ENCODE results near the gene BLOC1S4. TPM values are rescaled to one million over a fixed set of nuclear protein-coding genes. Genes with fewer than 3 reads are reported as not detected.

BLOC1S4 gene
- total RNA-seq, 1 donor from 2014 or later, result 14.2 TPM

DNA sequence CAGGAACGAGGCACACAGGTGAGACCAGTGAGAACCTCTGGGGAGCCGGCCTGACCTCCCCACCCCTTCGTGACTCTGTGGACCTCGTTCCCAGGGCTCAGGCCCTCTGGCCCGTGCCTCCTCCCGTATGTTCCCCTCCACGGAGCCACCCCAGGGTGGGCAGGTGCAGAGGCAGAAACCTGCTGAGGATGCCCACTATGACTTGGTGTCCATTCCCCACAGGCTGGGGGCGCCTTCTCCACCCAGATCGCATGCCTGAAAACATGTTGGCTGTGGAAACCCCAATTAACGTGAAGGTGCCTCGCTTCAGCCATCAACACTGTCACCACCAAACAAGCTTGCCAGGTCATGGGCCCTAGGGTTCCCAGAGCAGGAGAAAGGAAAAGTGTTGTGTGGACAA lies 27.0 kb downstream of the BLOC1S4 start:
- DNase-seq (ENCODE audit: low read depth), result no peak
- Histone ChIP-seq H3K4me3 (ENCODE audit: low read depth, low read length) (no peak overlapping the region), H3K27me3 (ENCODE audit: control insufficient read depth, insufficient read depth, low read length) (no peaks in the 10 kb centered on the region), H3K36me3 (ENCODE audit: control insufficient read depth, insufficient read depth, low read length) (no peaks in the 10 kb centered on the region)
- TF ChIP-seq, protein P1, sequence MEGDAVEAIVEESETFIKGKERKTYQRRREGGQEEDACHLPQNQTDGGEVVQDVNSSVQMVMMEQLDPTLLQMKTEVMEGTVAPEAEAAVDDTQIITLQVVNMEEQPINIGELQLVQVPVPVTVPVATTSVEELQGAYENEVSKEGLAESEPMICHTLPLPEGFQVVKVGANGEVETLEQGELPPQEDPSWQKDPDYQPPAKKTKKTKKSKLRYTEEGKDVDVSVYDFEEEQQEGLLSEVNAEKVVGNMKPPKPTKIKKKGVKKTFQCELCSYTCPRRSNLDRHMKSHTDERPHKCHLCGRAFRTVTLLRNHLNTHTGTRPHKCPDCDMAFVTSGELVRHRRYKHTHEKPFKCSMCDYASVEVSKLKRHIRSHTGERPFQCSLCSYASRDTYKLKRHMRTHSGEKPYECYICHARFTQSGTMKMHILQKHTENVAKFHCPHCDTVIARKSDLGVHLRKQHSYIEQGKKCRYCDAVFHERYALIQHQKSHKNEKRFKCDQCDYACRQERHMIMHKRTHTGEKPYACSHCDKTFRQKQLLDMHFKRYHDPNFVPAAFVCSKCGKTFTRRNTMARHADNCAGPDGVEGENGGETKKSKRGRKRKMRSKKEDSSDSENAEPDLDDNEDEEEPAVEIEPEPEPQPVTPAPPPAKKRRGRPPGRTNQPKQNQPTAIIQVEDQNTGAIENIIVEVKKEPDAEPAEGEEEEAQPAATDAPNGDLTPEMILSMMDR (IDR thresholded peaks at IDR 0.05; ENCODE audit: insufficient read depth, low read length, severe bottlenecking), result no peak
- FAIRE-seq, result no peak

DNA sequence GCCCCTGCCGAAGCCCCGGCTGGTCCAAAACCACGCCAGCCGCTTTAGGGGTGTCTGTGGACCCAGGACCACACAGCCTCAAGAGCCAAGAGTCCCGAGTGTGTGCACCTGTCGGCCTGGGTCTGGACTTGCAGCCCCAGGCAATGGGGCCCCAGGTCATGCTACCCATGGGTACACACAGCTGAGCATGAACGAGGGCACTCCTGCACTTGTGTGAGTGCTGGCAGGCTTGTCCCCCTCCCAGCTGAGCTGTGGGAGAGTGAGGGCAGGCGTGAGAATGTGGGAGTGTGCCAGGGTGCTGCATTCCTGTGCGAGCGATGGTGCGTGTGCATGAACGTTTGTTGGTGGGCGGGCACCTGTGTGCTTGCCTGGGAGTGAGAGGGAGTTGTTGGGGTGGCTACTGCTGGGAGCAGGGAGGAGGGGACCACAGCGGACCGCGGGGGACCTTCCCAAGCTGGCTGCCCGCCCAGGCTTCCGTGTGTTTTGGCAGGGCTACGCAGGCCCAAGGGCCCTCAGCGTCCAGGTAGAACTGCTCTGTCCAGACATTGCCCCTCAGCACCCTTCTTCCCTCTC lies 30.8 kb downstream of the BLOC1S4 start:
- Histone ChIP-seq H3K27me3 (ENCODE audit: control insufficient read depth, insufficient read depth, low read length) (no peaks in the 10 kb centered on the region), H3K36me3 (ENCODE audit: control insufficient read depth, insufficient read depth, low read length) (no peaks in the 10 kb centered on the region), H3K4me3 (ENCODE audit: low read depth, low read length) (no peak overlapping the region)
- no peak for DNase-seq (ENCODE audit: low read depth)
- TF ChIP-seq, protein P1 (IDR thresholded peaks at IDR 0.05; ENCODE audit: insufficient read depth, low read length, severe bottlenecking), result no peak
- FAIRE-seq, result no peak

DNA sequence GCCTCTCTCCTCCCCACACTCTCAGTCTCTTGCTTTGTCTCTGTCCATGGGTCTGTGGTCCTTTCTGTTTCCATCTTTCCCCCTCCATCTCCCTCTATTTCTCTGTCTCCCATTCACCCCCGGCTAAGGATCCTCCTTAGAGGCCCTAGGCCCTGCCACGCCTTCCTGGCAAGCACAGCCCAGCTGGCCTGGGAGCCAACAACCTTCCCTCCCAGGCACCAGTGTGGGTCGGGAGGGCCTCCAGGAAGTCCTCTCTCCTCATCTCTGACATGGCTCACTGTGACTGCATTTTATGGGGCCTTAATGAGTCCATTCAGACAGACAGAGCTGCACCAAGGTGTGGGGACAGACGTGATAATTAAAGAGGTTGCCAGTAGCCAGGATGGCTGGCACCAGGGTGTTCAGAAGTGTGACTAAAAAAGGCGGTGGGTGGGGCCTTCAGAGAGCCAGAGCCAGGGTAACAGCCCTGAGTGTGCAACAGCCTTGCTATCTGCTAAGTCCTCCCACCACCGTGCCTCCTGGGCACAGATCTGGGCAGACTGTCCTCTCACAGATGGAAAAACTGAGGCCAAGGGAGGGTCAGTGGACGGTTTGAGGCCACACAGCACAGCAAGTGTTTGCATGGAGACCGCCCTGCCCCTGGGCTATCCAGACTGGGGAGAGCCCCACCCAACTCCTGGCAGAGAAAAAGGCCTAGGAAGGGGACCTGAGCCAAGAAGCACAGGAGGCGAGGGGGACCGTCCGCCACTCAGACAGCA lies 31.5 kb downstream of the BLOC1S4 start:
- H3K36me3 ChIP-seq (ENCODE audit: control insufficient read depth, insufficient read depth, low read length), result no peaks in the 10 kb centered on the region
- H3K4me3 ChIP-seq (ENCODE audit: low read depth, low read length), result no peak overlapping the region
- TF ChIP-seq, protein P1 (IDR thresholded peaks at IDR 0.05; ENCODE audit: insufficient read depth, low read length, severe bottlenecking), result no peak
- no peaks in the 10 kb centered on the region for H3K27me3 ChIP-seq (ENCODE audit: control insufficient read depth, insufficient read depth, low read length)
- DNase-seq (ENCODE audit: low read depth) (peak; percentile 20), FAIRE-seq (no peak)

DNA sequence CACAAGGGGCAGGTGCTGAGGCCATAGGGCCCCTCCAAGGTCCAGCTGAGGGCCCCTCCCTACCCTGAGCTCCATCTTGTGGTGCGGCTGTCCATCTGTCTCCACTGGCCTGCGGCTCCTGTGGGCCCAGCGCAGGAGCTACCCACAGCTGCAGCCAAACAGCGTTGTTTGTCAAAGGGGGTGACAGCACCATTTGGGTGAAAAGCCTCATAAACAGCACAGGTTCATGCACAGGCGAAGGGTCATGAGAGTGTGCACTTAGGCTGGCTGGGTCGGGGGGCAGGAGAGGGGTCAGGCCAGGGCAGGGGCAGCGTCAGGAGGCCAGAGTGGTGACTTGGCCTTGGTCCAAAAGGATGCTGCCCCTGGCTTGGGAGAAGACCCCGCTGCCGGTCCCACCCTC lies 32.3 kb downstream of the BLOC1S4 start:
- DNase-seq (ENCODE audit: low read depth) (no peak), FAIRE-seq (no peak)
- TF ChIP-seq, protein P1 (IDR thresholded peaks at IDR 0.05; ENCODE audit: insufficient read depth, low read length, severe bottlenecking), result no peak
- Histone ChIP-seq H3K4me3 (ENCODE audit: low read depth, low read length) (no peak overlapping the region), H3K36me3 (ENCODE audit: control insufficient read depth, insufficient read depth, low read length) (no peaks in the 10 kb centered on the region), H3K27me3 (ENCODE audit: control insufficient read depth, insufficient read depth, low read length) (no peaks in the 10 kb centered on the region)

DNA sequence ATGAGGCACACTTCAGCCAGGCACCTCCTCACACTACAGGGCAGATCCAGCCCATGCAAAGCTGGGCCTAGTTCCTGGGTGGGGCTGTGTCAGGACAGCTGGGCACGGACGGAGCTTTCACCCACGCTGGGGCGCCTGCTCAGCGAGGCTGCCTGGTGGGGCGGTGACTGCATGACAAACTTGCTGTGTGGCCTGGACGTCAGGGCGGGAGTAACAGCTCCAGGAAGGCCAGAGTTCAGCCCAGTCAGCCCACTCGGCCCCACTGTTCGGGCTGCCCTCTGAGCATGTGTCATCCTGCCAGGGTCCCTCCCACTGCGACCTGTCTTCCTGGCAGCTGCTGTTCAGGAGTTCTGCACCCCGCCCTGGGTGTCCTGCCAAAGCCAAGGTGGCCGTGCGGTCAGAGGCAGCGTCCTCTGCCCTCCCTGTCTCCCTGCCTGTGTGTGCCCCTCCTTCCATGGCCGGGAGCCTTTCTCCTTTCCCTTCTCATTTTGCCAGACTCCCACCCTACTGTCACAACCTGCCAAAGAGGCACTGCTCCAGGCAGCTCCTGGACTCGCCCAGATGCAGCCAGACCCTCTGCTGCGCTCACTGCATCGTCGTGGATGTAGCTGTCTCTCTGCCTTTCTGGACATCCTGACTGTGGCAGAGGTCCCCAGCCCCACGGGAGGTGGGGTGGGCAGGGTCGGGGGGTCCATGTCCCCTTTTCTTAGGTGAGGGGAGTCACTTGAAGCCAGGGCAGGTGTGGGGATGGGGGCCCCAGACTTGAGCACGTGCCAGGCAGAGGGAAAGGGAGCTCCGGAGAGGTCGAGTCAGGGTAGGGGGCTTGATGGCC lies 33.6 kb downstream of the BLOC1S4 start:
- no peaks in the 10 kb centered on the region for H3K27me3 ChIP-seq (ENCODE audit: control insufficient read depth, insufficient read depth, low read length)
- no peak overlapping the region for H3K4me3 ChIP-seq (ENCODE audit: low read depth, low read length)
- DNase-seq (ENCODE audit: low read depth), result peak; percentile 47
- no peaks in the 10 kb centered on the region for H3K36me3 ChIP-seq (ENCODE audit: control insufficient read depth, insufficient read depth, low read length)
- TF ChIP-seq, protein P1 (IDR thresholded peaks at IDR 0.05; ENCODE audit: insufficient read depth, low read length, severe bottlenecking), result no peak
- no peak for FAIRE-seq
